GM18520 (cell line): Measurements from ENCODE around the gene RHOG.
"Not testable (repeated sequence)": the region's sequence is repeated elsewhere in the genome, so short reads cannot be mapped to it uniquely, and the experiment has no call there.

Experiments used
- ATAC-seq: cut with Tn5 transposase; IDR thresholded peaks from one replicate; pipeline ENCODE4 v1.9.1; 2021; ENCODE audit not compliant: unreplicated experiment

The RHOG gene

GRCh38 chr11:3810951-3811350, 29.8 kb downstream of the RHOG start:
- ATAC-seq: no peak

GRCh38 chr11:3810446-3810845, 30.3 kb downstream of the RHOG start:
- ATAC-seq: no peak

GRCh38 chr11:3809624-3809928, 31.2 kb downstream of the RHOG start:
- no peak for ATAC-seq

- peak; percentile 69 for ATAC-seq
Observed at GRCh38 chr11:3808861-3809623, 31.7 kb downstream of the RHOG start.

- peak; percentile 33 for ATAC-seq
Observed at GRCh38 chr11:3807909-3808860, 32.6 kb downstream of the RHOG start, which contains the start of gene PGAP2. Gene PGAP2 (plus strand): TSS chr11:3808560. CDS start chr11:3811260, 2,700 bp downstream.

- ATAC-seq: no peak
Observed at GRCh38 chr11:3803726-3804495, 36.8 kb downstream of the RHOG start.

GRCh38 chr11:3802011-3802790, 38.6 kb downstream of the RHOG start:
- ATAC-seq: no peak

- no peak for ATAC-seq
Observed at GRCh38 chr11:3799873-3800272, 40.9 kb downstream of the RHOG start.

GRCh38 chr11:3799143-3799542, 41.6 kb downstream of the RHOG start:
- ATAC-seq: no peak

GRCh38 chr11:3797329-3798090, 43.2 kb downstream of the RHOG start, which contains the start of gene NUP98:
Gene NUP98 (minus strand): TSS chr11:3797554. CDS start chr11:3782117, 15,437 bp downstream.
- ATAC-seq: peak; percentile 85

GRCh38 chr11:3796801-3797328, 43.9 kb downstream of the RHOG start:
- no peak for ATAC-seq

GRCh38 chr11:3796346-3796745, 44.4 kb downstream of the RHOG start:
- ATAC-seq: no peak

- ATAC-seq: no peak
Observed at GRCh38 chr11:3796002-3796311, 44.8 kb downstream of the RHOG start.

- no peak for ATAC-seq
Observed at GRCh38 chr11:3795131-3796001, 45.4 kb downstream of the RHOG start.

- ATAC-seq: not testable (repeated sequence)
Observed at GRCh38 chr11:3794387-3794786, 46.4 kb downstream of the RHOG start.

- ATAC-seq: no peak
Observed at GRCh38 chr11:3786781-3787428, 53.9 kb downstream of the RHOG start.

GRCh38 chr11:3783611-3784010, 57.1 kb downstream of the RHOG start:
- ATAC-seq: no peak

- ATAC-seq: no peak
Observed at GRCh38 chr11:3782963-3783362, 57.8 kb downstream of the RHOG start.
